Measurements from ENCODE around the gene FLYWCH2. TPM values are rescaled to one million over a fixed set of nuclear protein-coding genes. Genes with fewer than 3 reads are reported as not detected.

The FLYWCH2 gene
- total and polyA plus RNA-seq, 2 of the 13 experiments (the other 11 are each of a cell fraction or from before 2014, with no cell fraction given), result 16.9 to 19.8 TPM

GRCh38 chr16:2856686-2857450 is 26.1 kb upstream of the FLYWCH2 start (continued):
- TF ChIP-seq, protein P1, sequence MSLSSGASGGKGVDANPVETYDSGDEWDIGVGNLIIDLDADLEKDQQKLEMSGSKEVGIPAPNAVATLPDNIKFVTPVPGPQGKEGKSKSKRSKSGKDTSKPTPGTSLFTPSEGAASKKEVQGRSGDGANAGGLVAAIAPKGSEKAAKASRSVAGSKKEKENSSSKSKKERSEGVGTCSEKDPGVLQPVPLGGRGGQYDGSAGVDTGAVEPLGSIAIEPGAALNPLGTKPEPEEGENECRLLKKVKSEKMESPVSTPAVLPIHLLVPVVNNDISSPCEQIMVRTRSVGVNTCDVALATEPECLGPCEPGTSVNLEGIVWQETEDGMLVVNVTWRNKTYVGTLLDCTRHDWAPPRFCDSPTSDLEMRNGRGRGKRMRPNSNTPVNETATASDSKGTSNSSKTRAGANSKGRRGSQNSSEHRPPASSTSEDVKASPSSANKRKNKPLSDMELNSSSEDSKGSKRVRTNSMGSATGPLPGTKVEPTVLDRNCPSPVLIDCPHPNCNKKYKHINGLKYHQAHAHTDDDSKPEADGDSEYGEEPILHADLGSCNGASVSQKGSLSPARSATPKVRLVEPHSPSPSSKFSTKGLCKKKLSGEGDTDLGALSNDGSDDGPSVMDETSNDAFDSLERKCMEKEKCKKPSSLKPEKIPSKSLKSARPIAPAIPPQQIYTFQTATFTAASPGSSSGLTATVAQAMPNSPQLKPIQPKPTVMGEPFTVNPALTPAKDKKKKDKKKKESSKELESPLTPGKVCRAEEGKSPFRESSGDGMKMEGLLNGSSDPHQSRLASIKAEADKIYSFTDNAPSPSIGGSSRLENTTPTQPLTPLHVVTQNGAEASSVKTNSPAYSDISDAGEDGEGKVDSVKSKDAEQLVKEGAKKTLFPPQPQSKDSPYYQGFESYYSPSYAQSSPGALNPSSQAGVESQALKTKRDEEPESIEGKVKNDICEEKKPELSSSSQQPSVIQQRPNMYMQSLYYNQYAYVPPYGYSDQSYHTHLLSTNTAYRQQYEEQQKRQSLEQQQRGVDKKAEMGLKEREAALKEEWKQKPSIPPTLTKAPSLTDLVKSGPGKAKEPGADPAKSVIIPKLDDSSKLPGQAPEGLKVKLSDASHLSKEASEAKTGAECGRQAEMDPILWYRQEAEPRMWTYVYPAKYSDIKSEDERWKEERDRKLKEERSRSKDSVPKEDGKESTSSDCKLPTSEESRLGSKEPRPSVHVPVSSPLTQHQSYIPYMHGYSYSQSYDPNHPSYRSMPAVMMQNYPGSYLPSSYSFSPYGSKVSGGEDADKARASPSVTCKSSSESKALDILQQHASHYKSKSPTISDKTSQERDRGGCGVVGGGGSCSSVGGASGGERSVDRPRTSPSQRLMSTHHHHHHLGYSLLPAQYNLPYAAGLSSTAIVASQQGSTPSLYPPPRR (CRISPR knock-in tag; IDR thresholded peaks at IDR 0.05; ENCODE audit: borderline replicate concordance), result no peak
- TF ChIP-seq FOXJ3 (CRISPR knock-in tag; IDR thresholded peaks at IDR 0.05; ENCODE audit: borderline replicate concordance) (no peak), MTF1 (CRISPR knock-in tag; IDR thresholded peaks at IDR 0.05) (no peak), ZNF513 (CRISPR knock-in tag; conservative IDR thresholded peaks at IDR 0.05) (no peak), ZNF720 (CRISPR knock-in tag; IDR thresholded peaks at IDR 0.05) (no peak), PHF5A (CRISPR knock-in tag; IDR thresholded peaks at IDR 0.05; ENCODE audit: low read depth, unreplicated experiment) (no peak), MBNL3 (CRISPR knock-in tag; conservative IDR thresholded peaks at IDR 0.05) (no peak), ZNF33B (CRISPR knock-in tag; IDR thresholded peaks at IDR 0.05) (no peak)

Measured in HepG2 (cell line).